K562 treated with DMSO at 1 percent for 48 hours (cell line): ENCODE data around the gene ZDHHC14. TPM values are rescaled to one million over a fixed set of nuclear protein-coding genes. Genes with fewer than 3 reads are reported as not detected.

ENCODE experiments used
- total RNA-seq: library from RNA; unstranded; fragments of 300-600 nt; gene quantifications from 2 replicates; pipeline ENCODE4 v1.2.3, GENCODE V29; 2022; ENCODE audit warnings: low replicate concordance; ENCODE audit errors: extremely low read depth

Gene ZDHHC14
- not detected in 2 replicates for total RNA-seq

DNA sequence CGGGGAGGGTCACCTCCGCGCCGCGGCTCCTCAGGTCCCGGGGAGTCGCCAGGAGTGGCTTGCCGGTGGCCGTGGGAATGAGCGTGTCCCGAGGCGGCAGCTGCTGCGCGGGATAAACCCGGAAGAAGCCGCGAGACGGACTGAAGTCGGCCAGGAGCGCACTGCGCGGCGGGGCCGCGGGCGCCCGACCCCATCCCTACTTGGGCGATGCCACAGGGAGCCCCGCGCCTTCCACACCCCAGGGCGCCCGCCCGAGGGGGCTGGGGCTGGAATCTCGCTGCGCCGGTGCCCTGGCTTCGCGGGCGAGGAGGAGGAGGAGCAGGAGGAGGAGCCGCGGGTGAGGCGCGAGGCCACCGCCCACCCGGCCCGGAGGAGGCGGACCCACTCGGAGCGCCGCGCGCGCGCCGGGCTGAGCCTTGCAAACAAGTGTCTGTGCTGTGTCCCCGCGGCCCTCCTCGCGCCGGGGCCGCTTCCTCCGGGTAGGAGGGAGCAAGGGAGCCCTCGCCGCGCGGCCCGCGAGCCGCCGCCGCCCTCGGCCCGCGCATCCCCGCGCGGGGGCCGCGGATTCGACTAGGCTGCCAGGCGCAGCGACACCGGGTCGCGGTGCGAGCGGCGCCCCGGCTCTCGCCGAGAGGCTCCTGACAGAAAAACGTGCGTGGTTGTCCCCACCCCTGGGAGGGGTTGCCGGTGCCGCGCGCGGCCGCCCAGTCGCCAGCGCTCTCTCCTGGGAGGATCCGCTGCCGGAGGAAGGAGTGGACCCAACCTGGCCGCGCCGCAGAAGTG is at the start of gene ZDHHC14:
Gene ZDHHC14, plus strand, starts transcription at position 412 of the 783 bp plus-strand sequence.

Other genes starting within 250 kb of the ZDHHC14 start
- not detected in 2 replicates for gene TMEM242, start 57.7 kb upstream of the ZDHHC14 start, total RNA-seq